Caco-2 (cell line): ENCODE results near the gene FABP1. TPM values are rescaled to one million over a fixed set of nuclear protein-coding genes. Genes with fewer than 3 reads are reported as not detected.

Source experiments
- BruUV-seq: library from RNA; stranded (reverse); fragments of 400-500 nt; replicated peaks from 2 replicates; lab custom pipeline; 2021; lab: Mats Ljungman, UMichigan
- CTCF ChIA-PET: fragments of 300-600 bp; sonication (Branson Sonifier 250); formaldehyde crosslinking; loops from one replicate; lab custom pipeline; 2022; ENCODE audit warnings: antibody characterized with exemption; lab: Charles Lee
- POLR2A ChIA-PET: fragments of 300-600 bp; sonication (Branson Sonifier 250); formaldehyde crosslinking; loops from one replicate; lab custom pipeline; 2022; ENCODE audit warnings: antibody characterized with exemption; lab: Charles Lee
- DNase-seq, 2 experiments: peaks; one replicate each; pipeline versions ENCODE4 v3.0.0 to v3.0.0-alpha.2; 2020 to 2022
- H3K27me3 ChIP-seq: replicated peaks from 2 replicates; pipeline ENCODE4 v1.6.0; 2011; ENCODE audit warnings: low read length; ENCODE audit not compliant: control insufficient read depth, insufficient read depth
- H3K36me3 ChIP-seq: 2 replicates; pipeline ENCODE4 v1.5.1; 2011; ENCODE audit warnings: low read length; ENCODE audit not compliant: control insufficient read depth, insufficient read depth
- H3K4me1 ChIP-seq: fragments of 250-450 bp; sonication (Bioruptor Pico); 2 replicates; pipeline ENCODE4 v1.5.1; 2020; ENCODE audit warnings: mild to moderate bottlenecking
- H3K4me3 ChIP-seq: 2 replicates; pipeline ENCODE4 v1.5.1; 2011; ENCODE audit warnings: low read depth, mild to moderate bottlenecking, control low read depth, low read length
- H3K9me3 ChIP-seq: fragments of 250-450 bp; sonication (Bioruptor Pico); 2 replicates; pipeline ENCODE4 v1.5.1; 2020; ENCODE audit warnings: mild to moderate bottlenecking, moderate library complexity
- H3K27ac Mint-ChIP-seq: one replicate; pipeline ENCODE4 v1.8.0; 2022; ENCODE audit warnings: mixed read lengths; ENCODE audit not compliant: unreplicated experiment
- H3K27me3 Mint-ChIP-seq: one replicate; pipeline ENCODE4 v1.8.0; 2022; ENCODE audit warnings: mixed read lengths; ENCODE audit not compliant: insufficient read depth, unreplicated experiment
- H3K36me3 Mint-ChIP-seq: one replicate; pipeline ENCODE4 v1.8.0; 2022; ENCODE audit warnings: mild to moderate bottlenecking, mixed read lengths; ENCODE audit not compliant: insufficient read depth, unreplicated experiment
- H3K4me1 Mint-ChIP-seq: one replicate; pipeline ENCODE4 v1.8.0; 2022; ENCODE audit warnings: low read depth, mixed read lengths; ENCODE audit not compliant: unreplicated experiment
- H3K4me3 Mint-ChIP-seq: one replicate; pipeline ENCODE4 v1.8.0; 2022; ENCODE audit warnings: mild to moderate bottlenecking, moderate library complexity, mixed read lengths; ENCODE audit not compliant: unreplicated experiment
- H3K9me3 Mint-ChIP-seq: one replicate; pipeline ENCODE4 v1.8.0; 2022; ENCODE audit warnings: mixed read lengths; ENCODE audit not compliant: unreplicated experiment
- intact Hi-C: fragments of 100-400 bp; cut with micrococcal nuclease; formaldehyde crosslinking; loops from one replicate; pipeline ENCODE4 v1.10.0; 2022; ENCODE audit not compliant: unreplicated experiment
- total RNA-seq: library from RNA; stranded (reverse); gene quantifications from 2 replicates; pipeline ENCODE4 v1.2.3, GENCODE V29; 2022
- TF ChIP-seq, protein P1 (sequence below), 2 experiments: fragments of 200-600 bp in 1 of 2; IDR thresholded peaks; 1 replicate in 1 of 2; 2 replicates in 1 of 2; pipeline versions ENCODE4 v1.5.1 to v1.8.0; 2011 to 2022; ENCODE audit warnings: antibody characterized with exemption in 1 of 2, control low read depth in 1 of 2, inconsistent platforms in 1 of 2, low read depth in 1 of 2, low read length in 1 of 2, mild to moderate bottlenecking in 1 of 2, moderate library complexity in 1 of 2; ENCODE audit not compliant: insufficient read depth in 1 of 2, severe bottlenecking in 1 of 2, unreplicated experiment in 1 of 2

FABP1 gene
- total RNA-seq, 1 experiment from 2014 or later: 44.5 TPM

DNA sequence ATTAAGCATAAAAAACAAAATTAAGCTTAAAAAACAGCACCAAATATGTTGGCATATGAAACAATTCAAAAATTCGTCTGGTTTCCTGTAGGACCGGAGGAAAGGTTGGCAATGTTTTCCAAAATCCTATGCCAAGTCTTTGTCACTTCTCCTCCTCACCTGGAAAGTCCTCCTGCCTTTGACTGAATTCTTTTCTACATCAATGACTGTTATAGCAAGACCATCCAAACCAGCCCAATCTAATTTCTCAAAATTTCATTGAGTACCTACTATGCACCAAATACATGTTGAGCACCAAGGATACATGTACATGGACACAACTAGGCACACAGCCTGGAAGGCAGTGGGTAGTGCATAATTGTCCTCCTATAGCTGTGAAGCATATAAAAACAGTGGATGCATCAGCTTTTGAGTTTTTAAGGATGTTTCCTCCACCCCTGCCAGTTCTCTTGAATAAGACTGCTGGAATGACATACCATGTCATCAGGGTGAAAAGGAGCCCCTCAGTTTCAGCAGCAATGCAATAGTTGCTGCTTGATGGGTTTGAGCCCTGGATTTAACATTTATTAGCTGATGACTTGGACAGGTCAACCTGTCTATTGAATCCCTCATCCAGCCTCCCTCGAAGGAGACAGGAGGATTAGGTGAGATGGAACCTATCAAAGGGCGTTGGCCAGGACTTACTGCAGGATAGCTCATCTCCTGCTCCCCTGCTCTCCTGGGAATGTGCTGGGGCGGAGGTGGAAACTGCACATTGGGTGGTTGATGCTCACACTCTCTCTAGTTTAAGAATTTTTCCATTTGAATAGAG is 4.5 kb downstream of the FABP1 start:
- no peak for DNase-seq
- Histone ChIP-seq H3K27me3 (no peaks in the 10 kb centered on the region), H3K4me3 (no peak overlapping the region), H3K36me3 (peaks cover 7% of the 10 kb centered on the region), H3K4me1 (peaks cover 15% of the 10 kb centered on the region), H3K9me3 (no peaks in the 10 kb centered on the region)
- Mint-ChIP-seq H3K27ac (no peak overlapping the region), H3K27me3 (no peaks in the 10 kb centered on the region), H3K36me3 (peaks cover 7% of the 10 kb centered on the region), H3K9me3 (no peaks in the 10 kb centered on the region), H3K4me1 (peaks cover 22% of the 10 kb centered on the region), H3K4me3 (no peak overlapping the region)
- ChIA-PET POLR2A (no interaction called here), CTCF (no interaction called here)
- intact Hi-C loops: no loop called here
- no TSS peak for BruUV-seq
- TF ChIP-seq, protein P1, sequence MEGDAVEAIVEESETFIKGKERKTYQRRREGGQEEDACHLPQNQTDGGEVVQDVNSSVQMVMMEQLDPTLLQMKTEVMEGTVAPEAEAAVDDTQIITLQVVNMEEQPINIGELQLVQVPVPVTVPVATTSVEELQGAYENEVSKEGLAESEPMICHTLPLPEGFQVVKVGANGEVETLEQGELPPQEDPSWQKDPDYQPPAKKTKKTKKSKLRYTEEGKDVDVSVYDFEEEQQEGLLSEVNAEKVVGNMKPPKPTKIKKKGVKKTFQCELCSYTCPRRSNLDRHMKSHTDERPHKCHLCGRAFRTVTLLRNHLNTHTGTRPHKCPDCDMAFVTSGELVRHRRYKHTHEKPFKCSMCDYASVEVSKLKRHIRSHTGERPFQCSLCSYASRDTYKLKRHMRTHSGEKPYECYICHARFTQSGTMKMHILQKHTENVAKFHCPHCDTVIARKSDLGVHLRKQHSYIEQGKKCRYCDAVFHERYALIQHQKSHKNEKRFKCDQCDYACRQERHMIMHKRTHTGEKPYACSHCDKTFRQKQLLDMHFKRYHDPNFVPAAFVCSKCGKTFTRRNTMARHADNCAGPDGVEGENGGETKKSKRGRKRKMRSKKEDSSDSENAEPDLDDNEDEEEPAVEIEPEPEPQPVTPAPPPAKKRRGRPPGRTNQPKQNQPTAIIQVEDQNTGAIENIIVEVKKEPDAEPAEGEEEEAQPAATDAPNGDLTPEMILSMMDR (IDR thresholded peaks at IDR 0.05; ENCODE audit: insufficient read depth in 1 of 2, low read depth in 1 of 2, low read length in 1 of 2, severe bottlenecking in 1 of 2, unreplicated experiment in 1 of 2): no peak

DNA sequence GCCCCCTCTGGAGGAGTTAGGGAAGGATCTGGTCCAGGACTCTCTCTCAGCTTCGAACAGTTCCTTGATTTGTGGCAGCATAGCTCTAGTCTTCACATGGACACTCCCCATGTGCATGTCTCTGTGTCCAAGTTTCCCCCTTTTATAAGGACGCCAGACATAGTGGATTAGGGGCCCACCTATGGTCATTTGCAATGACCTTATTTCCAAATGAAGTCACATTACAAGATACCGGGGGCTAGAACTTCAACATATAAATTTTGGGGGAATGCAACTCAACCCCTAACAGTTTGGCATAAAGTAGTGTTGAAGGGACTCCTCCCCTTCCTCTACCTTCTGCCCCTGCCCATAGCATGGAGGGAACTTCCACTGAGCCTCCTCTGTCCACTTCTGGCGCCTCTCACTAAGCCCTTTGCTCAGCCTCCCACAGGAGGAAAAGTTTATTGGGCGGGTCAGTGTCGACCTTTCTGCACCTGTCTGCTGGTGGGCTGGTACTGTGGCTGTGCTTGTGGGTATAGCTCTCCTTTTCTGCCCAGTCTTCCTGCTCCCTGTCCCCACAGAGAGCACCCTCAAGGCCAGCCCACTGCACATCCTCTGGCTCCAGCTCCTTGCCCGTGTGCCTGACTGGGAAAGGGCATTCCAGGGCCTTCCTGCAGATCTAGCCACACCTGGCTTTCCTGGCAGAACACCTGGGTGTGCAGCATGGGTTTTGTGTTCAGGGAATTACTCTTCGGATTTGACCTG is 5.5 kb downstream of the FABP1 start:
- POLR2A ChIA-PET: no interaction called here
- DNase-seq: no peak

DNA sequence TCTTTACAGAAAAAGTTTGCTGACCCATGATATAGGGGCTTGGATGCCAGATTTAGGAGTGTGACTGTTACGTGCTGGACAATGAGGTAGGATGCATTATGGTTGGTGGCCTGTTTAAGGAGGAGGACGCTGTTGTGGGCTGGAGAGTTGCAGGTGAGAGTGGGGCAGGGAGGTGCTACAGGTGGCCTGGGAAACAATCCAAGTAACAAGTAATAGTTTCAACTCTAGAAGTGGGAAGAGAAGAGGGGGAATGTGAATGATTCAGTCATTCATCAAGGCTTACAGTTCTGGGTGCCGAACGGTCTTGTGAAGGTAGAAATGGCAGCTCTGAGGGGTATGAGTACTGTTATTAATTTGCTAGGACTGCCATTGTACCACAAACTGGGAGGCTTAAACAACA is 6.2 kb downstream of the FABP1 start:
- H3K9me3 Mint-ChIP-seq: no peaks in the 10 kb centered on the region
- Histone ChIP-seq H3K36me3 (peaks cover 7% of the 10 kb centered on the region), H3K9me3 (no peaks in the 10 kb centered on the region), H3K27me3 (no peaks in the 10 kb centered on the region), H3K4me3 (no peak overlapping the region), H3K4me1 (no peaks in the 10 kb centered on the region)
- intact Hi-C loops: no loop called here
- H3K27me3 Mint-ChIP-seq: no peaks in the 10 kb centered on the region
- H3K27ac Mint-ChIP-seq: no peak overlapping the region
- H3K4me1 Mint-ChIP-seq: peaks cover 7% of the 10 kb centered on the region
- no peak for DNase-seq
- H3K36me3 Mint-ChIP-seq: no peaks in the 10 kb centered on the region
- TF ChIP-seq, protein P1 (IDR thresholded peaks at IDR 0.05; ENCODE audit: insufficient read depth in 1 of 2, low read depth in 1 of 2, low read length in 1 of 2, severe bottlenecking in 1 of 2, unreplicated experiment in 1 of 2): no peak
- ChIA-PET CTCF (no interaction called here), POLR2A (no interaction called here)
- no peak overlapping the region for H3K4me3 Mint-ChIP-seq
- BruUV-seq: no TSS peak

More for the DNA sequence above, 5.5 kb downstream of the FABP1 start:
- Histone ChIP-seq H3K4me3 (no peak overlapping the region), H3K4me1 (peaks cover 4% of the 10 kb centered on the region), H3K9me3 (no peaks in the 10 kb centered on the region), H3K27me3 (no peaks in the 10 kb centered on the region), H3K36me3 (peaks cover 7% of the 10 kb centered on the region)
- Mint-ChIP-seq H3K4me1 (peaks cover 13% of the 10 kb centered on the region), H3K27ac (no peak overlapping the region), H3K9me3 (no peaks in the 10 kb centered on the region), H3K36me3 (no peaks in the 10 kb centered on the region), H3K27me3 (no peaks in the 10 kb centered on the region), H3K4me3 (no peak overlapping the region)
- TF ChIP-seq, protein P1 (IDR thresholded peaks at IDR 0.05; ENCODE audit: insufficient read depth in 1 of 2, low read depth in 1 of 2, low read length in 1 of 2, severe bottlenecking in 1 of 2, unreplicated experiment in 1 of 2): no peak
- BruUV-seq: no TSS peak
- intact Hi-C loops: no loop called here
- CTCF ChIA-PET: interaction anchor here (0.7 kb wide), 1 partner anchor 9 kb away, joined by 3 read pairs; no protein-coding TSS in a partner anchor
